HG03066 (cell line): ENCODE data around the gene MAP3K20.
"Not testable (repeated sequence)": the region's sequence is repeated elsewhere in the genome, so short reads cannot be mapped to it uniquely, and the experiment has no call there.

Source experiments
- ATAC-seq: cut with Tn5 transposase; IDR thresholded peaks from one replicate; pipeline ENCODE4 v1.9.1; 2021; ENCODE audit warnings: low read depth; ENCODE audit not compliant: unreplicated experiment

The MAP3K20 gene

GRCh38 chr2:173075781-173076580, at the start of gene MAP3K20:
Gene MAP3K20, plus strand, starts transcription at chr2:173075846. Its CDS starts 15,186 bp downstream, at chr2:173091032.
- peak; percentile 67 for ATAC-seq

- no peak for ATAC-seq
Observed at GRCh38 chr2:173026479-173026878, 49.2 kb upstream of the MAP3K20 start.

GRCh38 chr2:173027181-173028128, 48.2 kb upstream of the MAP3K20 start:
- ATAC-seq, result peak; percentile 66

GRCh38 chr2:173028141-173028540, 47.5 kb upstream of the MAP3K20 start:
- no peak for ATAC-seq

GRCh38 chr2:173028671-173029070, 47.0 kb upstream of the MAP3K20 start:
- ATAC-seq, result no peak

- no peak for ATAC-seq
Observed at GRCh38 chr2:173030561-173031490, 44.8 kb upstream of the MAP3K20 start.

GRCh38 chr2:173032032-173032431, 43.6 kb upstream of the MAP3K20 start:
- ATAC-seq, result no peak

- ATAC-seq, result no peak
Observed at GRCh38 chr2:173033084-173033483, 42.6 kb upstream of the MAP3K20 start.

GRCh38 chr2:173034143-173034542, 41.5 kb upstream of the MAP3K20 start:
- no peak for ATAC-seq

GRCh38 chr2:173037245-173038120, 38.2 kb upstream of the MAP3K20 start:
- ATAC-seq, result no peak

- ATAC-seq, result not testable (repeated sequence)
Observed at GRCh38 chr2:173038257-173038656, 37.4 kb upstream of the MAP3K20 start.

GRCh38 chr2:173040729-173041128, 34.9 kb upstream of the MAP3K20 start:
- no peak for ATAC-seq

GRCh38 chr2:173043476-173043875, 32.2 kb upstream of the MAP3K20 start:
- ATAC-seq, result no peak

- ATAC-seq, result no peak
Observed at GRCh38 chr2:173043897-173044519, 31.6 kb upstream of the MAP3K20 start.

GRCh38 chr2:173044686-173045085, 31.0 kb upstream of the MAP3K20 start:
- no peak for ATAC-seq

GRCh38 chr2:173045181-173045580, 30.5 kb upstream of the MAP3K20 start:
- no peak for ATAC-seq

GRCh38 chr2:173048522-173048896, 27.1 kb upstream of the MAP3K20 start:
- ATAC-seq, result no peak

GRCh38 chr2:173048897-173049661, 26.6 kb upstream of the MAP3K20 start:
- ATAC-seq, result no peak
